Retina (tissue), 1 donor: ENCODE results near the gene XPR1.

Experiments
- DNase-seq: peaks from one replicate; pipeline ENCODE4 v3.0.0-alpha.2; 2016

Gene XPR1

DNA sequence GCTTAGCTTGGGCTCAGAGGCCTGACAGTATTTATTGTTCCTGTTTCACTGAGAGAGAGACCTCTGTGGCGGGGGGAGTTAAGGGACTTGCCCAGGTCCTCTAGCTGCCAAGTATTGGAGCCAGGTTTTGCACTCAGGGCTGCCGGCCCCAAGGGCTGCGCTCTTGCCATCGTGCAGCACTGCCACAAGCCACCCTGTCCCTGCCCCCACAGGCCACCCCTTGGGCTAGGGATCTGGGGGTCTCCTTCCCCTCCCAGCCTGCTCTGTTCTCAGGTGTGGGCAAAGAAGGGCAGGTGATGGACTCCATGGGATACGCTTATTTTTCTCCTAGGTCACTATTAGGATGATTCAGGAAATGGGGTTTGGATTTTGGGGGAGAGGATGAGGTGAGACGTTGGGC, 289.6 kb downstream of the XPR1 start:
- DNase-seq: no peak

DNA sequence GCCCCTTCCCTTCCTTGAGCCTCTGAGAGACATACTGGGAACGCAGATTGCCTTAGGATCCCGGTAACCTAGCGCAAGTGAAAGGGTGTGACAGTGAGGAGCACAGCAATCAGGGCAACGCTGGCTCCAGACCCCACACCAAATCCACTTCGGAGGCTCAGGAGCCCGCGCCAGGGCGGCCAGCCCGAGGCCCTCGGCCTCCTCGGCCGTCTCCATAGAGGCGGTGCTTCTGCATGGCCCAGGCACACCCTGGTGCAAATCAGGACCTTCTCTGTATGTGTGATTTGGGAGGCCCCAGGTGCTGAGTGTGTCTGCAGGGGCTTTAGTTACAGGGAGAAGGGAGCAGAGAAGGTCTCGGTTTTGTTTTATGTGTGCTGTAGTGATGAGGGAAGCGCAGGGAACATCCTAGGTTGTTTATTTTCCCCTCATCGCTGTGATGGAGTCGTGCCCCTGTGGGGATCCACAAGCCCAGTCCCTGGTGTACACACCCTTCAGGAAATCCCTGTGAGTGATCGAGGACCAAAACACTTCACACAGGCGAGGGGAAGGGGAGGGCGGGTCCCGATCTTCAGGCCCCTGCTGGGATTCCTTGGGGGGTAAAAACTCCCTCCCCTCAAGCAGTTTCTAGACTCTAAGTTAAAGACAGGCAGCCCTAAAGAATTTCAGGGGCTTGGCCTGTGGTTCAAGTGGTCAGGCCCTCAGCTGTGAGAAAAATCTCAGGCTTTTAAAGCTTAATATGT, 290.2 kb downstream of the XPR1 start:
- no peak for DNase-seq

DNA sequence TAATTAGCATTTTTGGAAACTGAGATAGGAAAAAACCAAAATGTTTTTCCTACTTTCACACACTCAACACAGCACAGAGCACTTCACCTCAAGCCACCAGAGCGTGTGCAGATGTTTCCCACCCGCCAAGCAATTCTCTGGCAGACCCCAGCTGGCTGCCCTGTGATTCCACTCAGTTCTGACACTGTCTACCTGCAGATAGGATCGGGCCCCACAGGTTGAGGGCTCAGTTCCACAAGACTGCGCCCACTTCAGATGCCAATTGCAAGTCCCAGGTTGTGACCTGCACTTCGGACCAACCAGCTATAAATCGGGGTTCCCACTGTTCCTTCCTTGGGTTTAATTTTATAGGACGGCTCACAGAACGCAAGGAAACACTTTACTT, 290.8 kb downstream of the XPR1 start:
- DNase-seq: no peak

DNA sequence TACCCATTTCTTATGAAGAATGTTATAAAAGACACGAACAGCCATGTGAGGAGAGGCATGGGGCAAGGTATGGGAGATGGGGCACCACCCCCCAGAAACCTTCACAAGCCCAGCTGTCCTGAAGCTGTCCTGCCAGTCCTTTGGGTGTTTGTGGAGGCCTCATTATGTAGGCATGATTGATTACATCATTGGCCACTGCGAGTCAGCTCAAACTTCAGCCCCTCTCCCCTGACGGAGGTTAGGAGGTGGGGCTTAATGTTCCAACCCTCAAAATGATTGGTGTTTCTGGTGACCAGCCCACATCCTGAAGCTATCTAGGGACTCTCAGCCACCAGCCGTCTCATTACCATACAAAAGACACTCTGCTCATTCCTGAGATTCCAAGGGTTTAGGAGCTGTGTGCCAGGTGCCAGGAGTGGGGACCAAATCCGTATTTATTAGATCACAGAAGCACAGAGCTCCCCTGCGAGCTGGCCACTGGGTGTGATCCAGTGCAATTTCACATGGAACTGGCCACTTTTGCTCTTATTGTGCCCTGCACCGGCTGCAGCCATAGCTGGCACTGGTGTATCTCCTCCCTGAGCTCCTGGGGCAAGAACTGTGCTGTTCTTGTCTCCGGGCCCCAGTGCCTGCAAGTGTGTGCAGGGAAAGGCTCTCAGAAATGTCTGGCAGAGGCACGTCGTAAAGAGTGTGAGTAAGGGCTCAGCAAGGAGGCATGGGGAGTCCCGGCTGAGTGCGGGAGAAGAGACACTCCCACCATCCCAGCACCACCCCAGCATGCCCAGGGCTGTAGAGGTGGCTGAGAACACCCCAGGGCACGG, 291.4 kb downstream of the XPR1 start:
- peak; percentile 77 for DNase-seq

DNA sequence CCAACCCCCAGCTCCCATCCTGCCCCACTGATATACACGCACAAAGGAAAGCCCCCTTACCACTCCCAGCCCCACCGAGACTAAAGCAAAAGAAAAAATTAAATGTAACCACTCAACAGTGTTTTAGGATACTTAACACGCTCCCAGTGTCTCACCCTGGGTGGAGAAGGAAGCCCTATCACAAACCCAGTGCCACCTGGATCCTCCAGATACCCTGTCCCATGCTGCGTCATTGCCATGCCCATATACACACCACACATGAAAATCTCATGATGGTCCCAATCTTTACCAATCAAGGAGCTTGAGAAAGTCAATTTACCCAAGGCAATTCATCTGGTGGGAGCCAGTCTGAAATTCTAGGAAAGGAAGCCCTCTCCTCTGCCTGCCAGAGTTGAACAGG, 292.1 kb downstream of the XPR1 start:
- DNase-seq: no peak

DNA sequence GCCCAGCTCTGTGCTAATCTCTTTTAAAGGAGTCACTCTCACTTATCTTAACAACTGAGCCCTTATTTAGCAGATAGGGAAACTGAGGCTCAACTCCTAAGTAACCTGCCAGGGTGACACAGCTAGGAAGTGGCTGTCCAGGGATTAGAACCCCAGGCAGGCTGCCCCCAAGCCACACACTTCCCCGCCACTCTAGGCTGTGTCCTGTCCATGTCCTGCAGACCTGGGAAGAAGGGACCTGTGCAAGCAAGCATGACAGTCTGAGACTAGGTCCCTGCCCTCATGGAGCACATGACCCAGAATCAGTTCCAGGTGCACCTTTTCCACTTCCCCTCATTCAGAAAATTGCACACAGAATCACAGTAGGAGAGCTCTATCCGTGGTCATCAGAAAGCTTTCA, 293.1 kb downstream of the XPR1 start:
- DNase-seq: no peak

DNA sequence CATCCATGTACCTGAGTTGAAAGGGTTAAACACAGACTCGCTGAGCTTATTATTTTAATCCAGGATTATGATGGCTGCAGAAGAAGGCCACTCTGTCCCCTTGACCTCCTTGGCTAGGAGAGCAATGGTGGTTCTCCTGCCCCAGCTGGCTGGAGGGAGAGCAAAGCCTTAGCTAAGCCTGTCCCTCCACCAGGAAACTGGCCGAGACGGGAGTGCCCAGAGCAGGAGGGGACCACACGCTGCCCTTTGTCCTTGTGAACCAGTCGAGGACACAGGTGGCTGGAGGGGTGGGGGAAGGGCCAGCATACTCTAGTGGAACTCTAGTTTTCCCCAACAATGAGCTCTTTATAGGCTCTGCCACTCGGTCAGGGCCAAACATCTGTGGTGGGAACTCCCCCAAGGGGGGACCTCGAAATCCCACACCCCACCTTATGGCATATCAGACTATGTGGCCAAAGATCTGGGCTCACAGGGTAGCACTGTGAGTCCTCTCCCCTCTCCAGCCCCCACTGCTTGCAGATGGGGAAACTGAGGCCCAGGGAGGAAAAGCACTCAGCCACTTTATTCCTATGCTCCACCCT, 293.7 kb downstream of the XPR1 start:
- DNase-seq: no peak

DNA sequence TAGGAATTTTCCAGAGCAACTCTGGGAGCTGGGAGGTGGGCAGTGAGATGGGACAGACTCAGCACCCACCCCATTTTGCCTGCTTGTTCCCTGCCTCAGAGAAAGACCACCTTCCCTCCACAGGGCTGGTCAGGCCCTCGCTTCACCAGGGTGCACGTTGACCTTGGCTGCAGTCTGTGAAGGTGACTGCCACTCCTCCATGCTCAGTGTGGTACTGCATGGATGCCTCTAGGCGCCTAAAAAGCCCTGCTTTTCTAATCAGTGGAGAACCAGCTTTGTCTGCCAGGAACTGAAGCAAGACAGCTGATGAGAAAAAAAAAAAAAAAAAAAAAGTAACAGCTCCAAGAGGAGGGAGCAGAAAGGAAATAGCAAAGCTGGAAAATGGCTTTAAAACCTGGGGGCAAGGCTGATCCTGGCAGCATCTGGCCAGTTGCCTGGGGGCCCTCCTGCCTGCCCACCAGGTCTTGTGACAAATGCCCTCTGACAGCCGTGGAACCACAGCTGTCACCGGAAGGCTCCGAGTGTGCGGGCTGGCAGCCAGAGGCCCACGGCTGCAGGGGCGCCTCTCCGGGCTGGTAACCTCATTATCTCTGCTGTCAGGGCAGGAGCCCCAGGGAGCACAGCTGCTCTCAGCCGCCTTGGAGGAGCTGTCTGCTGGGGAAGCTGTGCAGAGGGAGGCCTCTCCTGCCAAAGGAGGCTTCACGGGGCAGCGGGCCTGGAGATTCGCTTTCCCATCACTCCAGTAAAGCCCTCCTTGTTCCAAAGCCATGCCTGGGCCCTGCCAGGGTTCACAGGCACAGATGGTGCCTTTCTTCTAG, 294.6 kb downstream of the XPR1 start:
- peak; percentile 96 for DNase-seq

DNA sequence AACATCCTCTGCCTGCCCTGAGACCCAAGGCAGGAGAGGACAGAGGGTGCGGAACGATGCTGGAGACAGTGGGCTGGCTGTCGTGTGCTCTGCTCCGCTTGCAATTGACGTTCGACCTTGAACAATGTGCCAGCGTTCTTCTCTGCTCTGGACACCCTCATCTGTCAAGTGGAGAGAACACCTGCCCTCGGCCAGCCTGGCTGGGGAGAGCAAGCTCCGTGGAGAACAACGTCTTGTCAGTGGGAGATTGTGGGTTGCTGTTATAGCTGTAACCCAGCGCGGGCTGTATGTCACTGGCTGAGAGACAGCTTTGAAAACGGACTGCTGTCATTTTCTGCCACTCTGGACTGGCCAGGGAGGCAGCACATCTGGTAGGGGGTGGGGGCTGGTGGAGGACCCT, 295.5 kb downstream of the XPR1 start:
- DNase-seq: no peak

DNA sequence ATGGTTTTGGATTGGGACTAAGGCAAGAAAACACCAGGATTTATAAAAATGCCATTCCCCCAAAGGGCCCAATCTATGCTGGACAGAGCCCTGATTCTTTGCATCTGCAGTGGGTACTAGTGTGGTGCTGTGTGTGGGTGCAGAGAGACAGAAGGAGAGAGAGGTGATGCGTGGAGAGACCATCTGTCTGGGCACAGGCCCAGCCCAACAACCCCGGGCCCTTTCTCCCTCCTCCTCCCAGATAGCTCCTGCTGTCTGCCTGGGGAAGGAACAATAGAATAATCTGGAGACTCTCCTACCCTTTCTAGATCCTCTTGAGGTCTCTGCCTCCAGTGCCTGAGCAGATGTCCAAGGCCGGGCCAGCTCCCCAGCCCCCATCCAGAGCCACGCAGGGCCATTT, 296.0 kb downstream of the XPR1 start:
- DNase-seq: peak; percentile 69

DNA sequence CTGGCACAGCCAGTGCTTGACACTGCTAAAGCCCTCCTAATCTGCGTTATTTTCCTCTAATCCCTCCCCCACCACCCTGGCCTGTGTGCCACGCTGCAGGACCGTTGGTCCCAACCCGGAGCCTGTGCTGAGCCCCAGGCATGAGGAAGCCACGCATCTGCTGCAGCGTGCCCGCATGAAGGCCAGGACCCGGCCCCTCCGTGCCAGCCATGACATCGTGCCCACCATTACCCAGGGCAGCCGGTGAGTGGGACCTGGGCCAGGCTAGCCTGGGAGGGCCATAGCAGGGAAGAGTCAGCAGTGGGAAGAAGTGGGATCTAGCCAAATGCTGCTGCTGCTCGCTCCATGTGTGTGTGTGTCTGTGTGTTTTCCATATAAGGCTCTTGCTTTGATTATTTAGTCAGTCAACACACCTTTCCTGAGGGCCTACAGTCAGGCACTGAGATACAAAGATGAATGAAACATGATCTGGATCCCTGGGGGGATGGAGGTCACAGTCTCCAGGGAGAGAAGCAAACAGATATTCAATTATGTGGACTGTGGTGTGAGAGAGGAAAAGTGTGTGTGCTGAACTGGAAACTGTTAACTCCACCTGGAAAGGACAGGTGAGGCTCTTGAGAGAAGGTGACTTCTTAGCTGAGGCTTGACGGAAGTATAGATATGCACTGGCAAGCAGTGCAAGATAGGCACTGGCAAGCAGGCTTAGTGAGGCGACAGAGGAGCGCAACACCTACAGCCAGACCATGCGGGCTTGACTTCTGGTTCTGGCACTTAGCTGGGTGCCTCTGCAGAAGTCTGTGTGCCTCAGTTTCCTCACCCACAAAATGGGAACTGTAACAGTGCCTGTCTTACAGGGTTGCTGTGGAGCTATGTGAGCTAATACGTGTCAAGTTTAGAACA, 296.8 kb downstream of the XPR1 start:
- no peak for DNase-seq

DNA sequence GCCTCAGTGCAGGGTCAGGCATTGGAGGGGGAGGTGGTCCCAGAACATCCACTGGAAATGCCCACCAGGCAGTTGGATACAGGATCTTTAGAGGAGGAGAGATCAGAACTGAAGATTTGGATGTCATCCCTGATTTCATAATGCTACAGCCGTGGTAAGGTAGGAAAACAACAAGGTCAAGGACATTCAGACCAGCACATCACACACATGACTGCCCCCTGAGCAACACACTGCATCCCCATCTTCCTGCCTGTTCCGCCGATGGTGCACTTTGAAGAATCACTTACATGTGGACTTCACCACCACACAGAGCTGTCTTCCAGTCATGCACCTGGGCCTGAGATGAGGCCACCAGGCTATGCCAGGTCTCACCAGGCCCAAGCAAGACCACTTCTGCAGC, 297.6 kb downstream of the XPR1 start:
- DNase-seq: no peak

DNA sequence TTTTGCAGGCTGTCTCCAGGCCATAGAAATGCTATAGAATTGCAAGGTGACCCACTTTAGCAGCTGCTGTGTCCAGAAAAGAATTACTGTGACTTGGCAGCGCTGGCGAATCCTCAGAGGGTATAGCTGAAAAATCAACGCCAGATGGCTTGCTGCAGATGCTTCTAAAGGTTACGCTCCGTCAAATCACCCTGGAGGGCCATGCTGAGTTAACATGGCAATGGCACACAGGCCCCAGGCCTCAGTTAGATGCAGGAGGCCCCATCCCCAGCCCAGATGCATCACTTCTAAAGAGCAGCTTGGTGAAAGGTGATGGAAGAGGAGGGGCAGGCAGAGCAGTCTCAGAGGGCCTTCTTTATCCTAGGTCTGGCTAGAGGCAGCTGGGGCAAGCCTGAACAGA, 298.9 kb downstream of the XPR1 start:
- peak; percentile 80 for DNase-seq

DNA sequence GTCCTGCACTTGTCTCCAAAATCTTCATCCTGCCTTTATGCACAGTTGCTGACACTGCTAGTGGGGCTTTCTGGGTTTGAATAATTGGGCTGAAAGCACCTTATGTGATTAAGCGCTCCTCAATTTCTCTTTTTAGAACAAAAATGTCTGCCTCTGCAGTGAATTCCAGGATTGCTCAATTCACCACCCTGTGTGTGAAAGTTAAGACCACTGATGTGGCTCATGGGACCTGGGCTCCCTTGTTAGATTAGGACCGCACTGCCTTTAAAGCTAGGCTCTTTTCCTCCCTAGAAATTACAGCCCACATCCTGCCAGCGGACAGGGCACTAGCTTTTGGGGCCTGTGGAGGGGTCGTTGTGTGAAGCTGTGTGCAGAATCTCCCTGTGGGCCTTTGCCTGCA, 299.7 kb downstream of the XPR1 start:
- DNase-seq: no peak

DNA sequence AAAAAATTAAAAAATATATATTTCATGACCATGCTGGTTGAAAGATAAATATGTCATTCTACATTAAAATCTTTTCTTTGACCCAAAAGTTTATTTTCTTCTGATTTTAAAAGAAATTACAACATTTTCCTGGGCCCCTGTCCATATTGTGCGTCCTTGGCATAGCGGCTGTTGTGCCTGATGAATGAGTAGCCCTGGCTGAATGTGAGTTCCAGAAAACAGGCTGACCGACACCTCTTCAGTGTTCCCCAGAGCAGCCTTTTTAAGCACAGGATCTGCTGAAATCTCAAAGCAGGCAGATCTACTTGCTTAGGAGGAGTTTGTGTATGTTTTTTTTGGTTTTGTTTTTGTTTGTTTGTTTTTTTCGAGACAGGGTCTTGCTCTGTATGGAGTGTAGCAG, 300.6 kb downstream of the XPR1 start:
- DNase-seq: no peak

DNA sequence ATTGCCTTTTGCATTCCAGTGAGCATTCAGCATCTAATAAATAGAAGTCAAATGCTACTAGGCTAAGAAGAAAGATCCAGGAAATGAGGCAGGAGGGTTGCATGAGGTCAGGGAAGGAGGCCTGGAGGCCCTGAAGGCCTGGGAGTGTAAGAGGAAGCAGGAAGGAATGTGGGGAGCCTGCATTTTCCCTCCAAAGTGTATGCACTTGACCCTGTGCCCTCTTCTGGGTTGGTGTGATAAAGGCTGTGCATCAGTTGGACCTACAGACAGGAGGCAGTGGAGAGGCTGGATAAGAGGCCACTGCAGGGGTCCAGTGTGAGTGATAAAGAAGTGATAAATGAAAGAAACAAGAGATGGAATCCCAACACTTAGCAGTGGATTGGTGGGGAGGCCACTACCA, 301.3 kb downstream of the XPR1 start:
- no peak for DNase-seq

DNA sequence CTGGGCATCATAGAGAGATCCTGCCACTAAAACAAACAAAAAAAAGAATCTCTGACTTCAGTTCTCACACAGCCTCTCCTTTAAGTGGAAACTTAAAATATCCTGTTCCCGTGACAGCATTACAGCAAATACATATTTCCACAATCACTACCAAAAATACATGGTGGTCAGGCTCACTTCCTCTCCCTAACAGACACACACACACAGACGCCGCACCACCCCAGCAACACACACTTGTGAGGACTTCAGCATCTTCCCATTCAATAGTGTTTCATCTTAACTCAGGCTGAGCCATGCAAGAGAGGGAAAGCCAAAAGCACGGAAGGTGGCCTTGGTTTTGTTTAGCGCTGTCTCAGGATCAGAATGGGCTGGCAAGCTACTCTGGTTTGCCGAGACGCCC, 302.7 kb downstream of the XPR1 start:
- no peak for DNase-seq

DNA sequence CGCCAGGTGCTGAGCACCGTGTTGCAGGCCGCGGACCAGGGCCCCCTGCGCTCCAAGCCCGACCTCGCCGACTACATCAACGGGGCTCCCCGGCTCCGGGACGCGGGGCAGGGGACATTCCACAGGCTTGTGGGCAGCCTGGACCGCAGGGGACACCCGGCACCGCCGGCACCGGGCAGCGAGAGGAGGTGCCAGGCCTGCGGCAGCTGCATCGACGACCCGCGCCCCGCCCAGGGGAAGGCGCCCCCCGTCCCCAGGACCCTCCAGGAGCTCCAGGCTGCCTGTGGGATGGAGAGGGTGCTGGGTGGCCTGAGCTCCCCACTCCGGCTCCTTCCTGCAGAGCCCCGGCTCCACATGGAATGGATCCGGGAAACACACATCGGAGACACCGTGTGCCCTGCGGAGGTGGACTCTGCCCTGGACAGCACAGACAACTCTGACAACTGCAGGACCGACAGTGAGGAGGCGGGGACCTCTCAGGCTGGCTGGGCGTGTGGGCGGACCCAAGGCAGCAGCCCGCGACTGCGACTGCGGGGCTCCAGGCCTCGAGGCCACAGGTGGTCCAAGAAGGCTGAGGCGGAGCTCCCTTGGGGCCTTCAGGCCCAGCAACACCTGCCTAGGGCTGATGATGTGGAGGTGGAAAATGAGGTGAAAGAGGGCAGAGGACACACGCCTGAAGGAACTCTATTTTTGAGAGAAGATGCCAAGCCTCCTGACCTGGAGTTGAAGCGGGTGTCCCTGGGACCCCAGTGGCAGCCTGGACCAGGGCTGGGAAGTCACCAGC, 303.7 kb downstream of the XPR1 start:
- no peak for DNase-seq

DNA sequence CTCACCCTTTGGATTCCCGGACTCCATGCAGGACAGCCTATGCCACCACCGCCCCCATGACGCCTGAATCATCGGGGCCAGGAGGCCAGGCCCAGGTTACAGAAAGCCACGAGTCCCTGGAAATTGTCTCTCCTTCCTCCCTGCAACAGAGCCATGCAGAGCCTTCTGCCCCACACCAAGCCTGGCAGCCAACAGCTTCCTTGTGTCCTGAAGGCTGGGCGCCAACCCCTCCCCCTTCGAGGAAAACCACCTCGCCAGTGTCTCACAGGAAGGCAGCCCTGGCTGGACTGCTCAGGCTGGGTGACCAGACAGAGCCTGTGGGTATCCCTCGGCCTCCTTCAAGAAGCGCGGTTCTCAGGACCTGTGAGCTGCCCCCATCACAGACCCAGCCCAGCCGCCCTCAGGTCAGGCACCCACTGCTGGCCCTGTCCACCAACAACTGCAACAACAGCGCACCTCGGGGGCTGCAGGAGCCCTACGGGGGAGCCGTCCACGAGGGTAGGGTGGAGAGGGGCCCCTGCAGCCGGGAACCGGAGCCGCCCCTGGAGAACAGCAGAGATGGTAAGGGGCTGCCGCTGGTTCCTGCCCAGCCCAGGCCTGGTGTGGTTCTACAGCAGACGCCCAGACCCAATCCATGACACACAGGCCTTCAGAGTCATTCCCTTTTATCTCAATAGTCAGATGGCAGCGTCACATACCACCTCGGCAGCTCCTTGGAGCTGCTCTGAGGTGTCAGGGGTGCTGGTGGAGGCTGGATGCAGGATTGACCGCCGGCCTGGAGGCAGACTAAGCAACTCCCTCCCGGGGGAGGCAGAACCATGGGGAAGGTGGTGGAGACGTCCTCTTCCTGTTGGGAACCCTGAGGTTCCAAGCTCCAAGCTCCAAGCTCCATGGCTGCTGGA, 304.5 kb downstream of the XPR1 start:
- no peak for DNase-seq

DNA sequence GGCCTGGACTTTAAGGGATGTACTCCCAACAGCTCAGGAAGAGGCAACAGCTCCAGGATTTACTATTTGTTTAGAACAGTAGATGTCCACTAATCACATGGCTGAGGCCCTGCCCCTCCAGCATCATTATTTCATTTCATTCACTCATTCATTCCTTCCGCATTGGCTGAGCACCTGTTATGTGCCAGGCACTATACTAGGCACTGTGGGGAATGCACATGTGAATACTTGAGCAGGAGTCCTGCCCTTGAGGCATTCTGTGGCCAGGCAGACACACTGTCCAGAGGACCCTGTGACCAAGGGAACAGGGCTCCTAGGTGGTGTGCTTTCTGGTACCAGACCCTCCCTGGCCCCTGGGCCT, 305.2 kb downstream of the XPR1 start:
- no peak for DNase-seq
